Stimulated activated CD4-positive, alpha-beta T cell treated with anti-CD3 and anti-CD28 coated beads, Interleukin-1b, Interleukin-23, amount 100 ng/mL, for 4 hours (primary cell): ENCODE results near the gene MUC5AC.
"Not testable (repeated sequence)": the region's sequence is repeated elsewhere in the genome, so short reads cannot be mapped to it uniquely, and the experiment has no call there.

ENCODE experiments used
- DNase-seq, 2 donors: peaks; one replicate each; pipeline ENCODE4 v3.0.0-alpha.2; 2020; ENCODE audit warnings: low read depth in 2 of 2

The MUC5AC gene

GRCh38 chr11:1175461-1176223, 17.9 kb downstream of the MUC5AC start:
- DNase-seq, result no peak

GRCh38 chr11:1176224-1177019, 18.7 kb downstream of the MUC5AC start:
- DNase-seq, result no peak

GRCh38 chr11:1177020-1177770, 19.4 kb downstream of the MUC5AC start:
- no peak for DNase-seq

GRCh38 chr11:1177771-1178090, 20.0 kb downstream of the MUC5AC start:
- no peak for DNase-seq

GRCh38 chr11:1178201-1178885, 20.6 kb downstream of the MUC5AC start:
- DNase-seq, result no peak

- DNase-seq, result no peak
These were observed 21.2 kb downstream of the MUC5AC start for GRCh38 chr11:1178906-1179305.

- DNase-seq, result no peak
These were observed 21.9 kb downstream of the MUC5AC start for GRCh38 chr11:1179641-1180040.

GRCh38 chr11:1180171-1180570, 22.4 kb downstream of the MUC5AC start:
- DNase-seq, result no peak

GRCh38 chr11:1180947-1181391, 23.2 kb downstream of the MUC5AC start:
- no peak for DNase-seq

- no peak for DNase-seq
These were observed 23.7 kb downstream of the MUC5AC start for GRCh38 chr11:1181420-1181819.

- DNase-seq, result no peak
These were observed 24.2 kb downstream of the MUC5AC start for GRCh38 chr11:1181853-1182535.

GRCh38 chr11:1184139-1184538, 26.4 kb downstream of the MUC5AC start:
- DNase-seq, result not testable (repeated sequence)

GRCh38 chr11:1188451-1189130, 30.8 kb downstream of the MUC5AC start:
- not testable (repeated sequence) for DNase-seq

GRCh38 chr11:1189816-1190215, 32.1 kb downstream of the MUC5AC start:
- not testable (repeated sequence) for DNase-seq

- not testable (repeated sequence) for DNase-seq
These were observed 34.2 kb downstream of the MUC5AC start for GRCh38 chr11:1191786-1192470.

GRCh38 chr11:1192741-1193325, 35.1 kb downstream of the MUC5AC start:
- no peak for DNase-seq

GRCh38 chr11:1193326-1194230, 35.8 kb downstream of the MUC5AC start:
- DNase-seq, result no peak

GRCh38 chr11:1194231-1194976, 36.7 kb downstream of the MUC5AC start:
- no peak for DNase-seq
